HEK293 (cell line): ENCODE measurements around the gene GPS1.

Experiments
- ZBTB21 ChIP-seq: fragments of 450-650 bp; formaldehyde crosslinking; IDR thresholded peaks from 2 replicates; pipeline ENCODE4 v1.5.1; 2017; ENCODE audit warnings: missing biosample characterization, missing genetic modification characterization
- ZNF114 ChIP-seq: fragments of 450-650 bp; formaldehyde crosslinking; IDR thresholded peaks from 2 replicates; pipeline ENCODE4 v1.5.0; 2017; ENCODE audit warnings: missing biosample characterization, missing genetic modification characterization
- ZNF157 ChIP-seq: fragments of 450-650 bp; formaldehyde crosslinking; IDR thresholded peaks from 2 replicates; pipeline ENCODE4 v1.5.1; 2016; ENCODE audit warnings: missing biosample characterization, missing genetic modification characterization
- ZNF23 ChIP-seq: fragments of 450-650 bp; formaldehyde crosslinking; IDR thresholded peaks from 2 replicates; pipeline ENCODE4 v1.5.1; 2016; ENCODE audit warnings: missing biosample characterization, missing genetic modification characterization, borderline replicate concordance
- ZNF24 ChIP-seq: fragments of 450-650 bp; formaldehyde crosslinking; IDR thresholded peaks from 2 replicates; pipeline ENCODE4 v1.5.1; 2016; ENCODE audit warnings: missing biosample characterization, missing genetic modification characterization
- ZNF561 ChIP-seq: fragments of 450-650 bp; IDR thresholded peaks from 2 replicates; pipeline ENCODE4 v1.5.1; 2018; ENCODE audit warnings: missing biosample characterization, missing genetic modification characterization, borderline replicate concordance
- ZNF596 ChIP-seq: fragments of 450-650 bp; IDR thresholded peaks from 2 replicates; pipeline ENCODE4 v1.5.0; 2018; ENCODE audit warnings: missing biosample characterization, mild to moderate bottlenecking, missing genetic modification characterization, moderate library complexity
- TF ChIP-seq, protein P1 (sequence below): fragments of 450-650 bp; formaldehyde crosslinking; IDR thresholded peaks from 2 replicates; pipeline ENCODE4 v1.5.1; 2016; ENCODE audit warnings: missing biosample characterization, missing genetic modification characterization
- TF ChIP-seq, protein P2 (sequence below): fragments of 450-650 bp; IDR thresholded peaks from 2 replicates; pipeline ENCODE4 v1.5.1; 2018; ENCODE audit warnings: missing biosample characterization, mild to moderate bottlenecking, missing genetic modification characterization
- TF ChIP-seq, protein P3 (sequence below): fragments of 450-650 bp; formaldehyde crosslinking; IDR thresholded peaks from 2 replicates; pipeline ENCODE4 v1.5.1; 2017; ENCODE audit warnings: missing biosample characterization, missing genetic modification characterization
- TF ChIP-seq, protein P4 (sequence below): fragments of 450-650 bp; formaldehyde crosslinking; IDR thresholded peaks from 2 replicates; pipeline ENCODE4 v1.5.1; 2016; ENCODE audit warnings: missing biosample characterization, missing genetic modification characterization
- TF ChIP-seq, protein P5 (sequence below): fragments of 450-650 bp; formaldehyde crosslinking; IDR thresholded peaks from 2 replicates; pipeline ENCODE4 v1.5.1; 2016; ENCODE audit warnings: missing biosample characterization, missing genetic modification characterization

DNA sequence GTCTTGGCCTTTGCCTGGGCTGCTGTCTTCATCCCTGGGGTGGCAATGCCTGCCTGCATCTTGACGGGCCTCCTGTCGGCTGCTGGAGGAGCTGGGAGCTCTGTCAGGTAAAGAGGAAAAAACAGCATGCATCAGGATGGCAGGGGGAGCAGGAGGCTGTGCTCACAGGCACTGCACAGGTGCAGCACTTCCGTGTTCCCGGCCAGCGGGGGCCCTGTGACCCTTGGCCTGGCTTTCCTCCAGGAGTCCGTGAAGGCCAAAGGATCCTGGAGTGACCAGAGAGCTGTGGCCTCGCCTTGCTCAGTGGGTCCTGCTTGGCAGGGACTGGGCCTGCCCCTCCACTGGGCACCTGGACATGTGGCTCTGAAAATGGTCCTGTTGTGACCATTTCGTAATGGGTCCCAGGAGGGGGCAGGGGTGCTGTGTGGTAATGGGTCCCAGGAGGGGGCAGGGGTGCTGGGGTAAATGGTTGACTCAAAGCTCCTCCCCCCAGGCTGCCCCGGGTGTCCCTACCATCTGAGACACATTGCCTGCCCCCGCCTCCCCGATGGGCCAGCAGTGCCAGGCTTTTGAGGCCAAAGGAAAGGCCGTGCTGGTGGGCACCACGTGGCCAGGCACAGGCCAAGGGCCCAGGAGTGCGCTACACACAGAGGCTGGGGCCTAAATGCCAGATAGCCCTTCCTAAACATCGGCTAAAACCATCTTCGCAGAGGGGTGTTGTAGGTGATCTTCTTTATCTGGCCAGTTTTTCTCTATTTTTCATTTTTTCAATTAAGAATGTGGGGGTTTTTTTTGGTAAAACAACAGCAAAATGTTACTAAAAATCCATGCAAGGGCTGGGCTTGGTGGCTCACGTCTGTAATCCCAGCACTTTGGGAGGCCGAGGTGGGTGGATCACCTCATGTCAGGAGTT is 50.3 kb downstream of the GPS1 start:
- TF ChIP-seq ZNF114 = no peak
- TF ChIP-seq, protein P1, sequence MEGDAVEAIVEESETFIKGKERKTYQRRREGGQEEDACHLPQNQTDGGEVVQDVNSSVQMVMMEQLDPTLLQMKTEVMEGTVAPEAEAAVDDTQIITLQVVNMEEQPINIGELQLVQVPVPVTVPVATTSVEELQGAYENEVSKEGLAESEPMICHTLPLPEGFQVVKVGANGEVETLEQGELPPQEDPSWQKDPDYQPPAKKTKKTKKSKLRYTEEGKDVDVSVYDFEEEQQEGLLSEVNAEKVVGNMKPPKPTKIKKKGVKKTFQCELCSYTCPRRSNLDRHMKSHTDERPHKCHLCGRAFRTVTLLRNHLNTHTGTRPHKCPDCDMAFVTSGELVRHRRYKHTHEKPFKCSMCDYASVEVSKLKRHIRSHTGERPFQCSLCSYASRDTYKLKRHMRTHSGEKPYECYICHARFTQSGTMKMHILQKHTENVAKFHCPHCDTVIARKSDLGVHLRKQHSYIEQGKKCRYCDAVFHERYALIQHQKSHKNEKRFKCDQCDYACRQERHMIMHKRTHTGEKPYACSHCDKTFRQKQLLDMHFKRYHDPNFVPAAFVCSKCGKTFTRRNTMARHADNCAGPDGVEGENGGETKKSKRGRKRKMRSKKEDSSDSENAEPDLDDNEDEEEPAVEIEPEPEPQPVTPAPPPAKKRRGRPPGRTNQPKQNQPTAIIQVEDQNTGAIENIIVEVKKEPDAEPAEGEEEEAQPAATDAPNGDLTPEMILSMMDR = no peak
- TF ChIP-seq ZNF596 (tag by site-specific recombination) = no peak
- TF ChIP-seq, protein P2, sequence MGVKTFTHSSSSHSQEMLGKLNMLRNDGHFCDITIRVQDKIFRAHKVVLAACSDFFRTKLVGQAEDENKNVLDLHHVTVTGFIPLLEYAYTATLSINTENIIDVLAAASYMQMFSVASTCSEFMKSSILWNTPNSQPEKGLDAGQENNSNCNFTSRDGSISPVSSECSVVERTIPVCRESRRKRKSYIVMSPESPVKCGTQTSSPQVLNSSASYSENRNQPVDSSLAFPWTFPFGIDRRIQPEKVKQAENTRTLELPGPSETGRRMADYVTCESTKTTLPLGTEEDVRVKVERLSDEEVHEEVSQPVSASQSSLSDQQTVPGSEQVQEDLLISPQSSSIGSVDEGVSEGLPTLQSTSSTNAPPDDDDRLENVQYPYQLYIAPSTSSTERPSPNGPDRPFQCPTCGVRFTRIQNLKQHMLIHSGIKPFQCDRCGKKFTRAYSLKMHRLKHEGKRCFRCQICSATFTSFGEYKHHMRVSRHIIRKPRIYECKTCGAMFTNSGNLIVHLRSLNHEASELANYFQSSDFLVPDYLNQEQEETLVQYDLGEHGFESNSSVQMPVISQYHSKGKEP (tag by site-specific recombination) = no peak
- TF ChIP-seq ZNF23 (tag by site-specific recombination) = no peak
- no peak for TF ChIP-seq ZBTB21
- TF ChIP-seq, protein P3, sequence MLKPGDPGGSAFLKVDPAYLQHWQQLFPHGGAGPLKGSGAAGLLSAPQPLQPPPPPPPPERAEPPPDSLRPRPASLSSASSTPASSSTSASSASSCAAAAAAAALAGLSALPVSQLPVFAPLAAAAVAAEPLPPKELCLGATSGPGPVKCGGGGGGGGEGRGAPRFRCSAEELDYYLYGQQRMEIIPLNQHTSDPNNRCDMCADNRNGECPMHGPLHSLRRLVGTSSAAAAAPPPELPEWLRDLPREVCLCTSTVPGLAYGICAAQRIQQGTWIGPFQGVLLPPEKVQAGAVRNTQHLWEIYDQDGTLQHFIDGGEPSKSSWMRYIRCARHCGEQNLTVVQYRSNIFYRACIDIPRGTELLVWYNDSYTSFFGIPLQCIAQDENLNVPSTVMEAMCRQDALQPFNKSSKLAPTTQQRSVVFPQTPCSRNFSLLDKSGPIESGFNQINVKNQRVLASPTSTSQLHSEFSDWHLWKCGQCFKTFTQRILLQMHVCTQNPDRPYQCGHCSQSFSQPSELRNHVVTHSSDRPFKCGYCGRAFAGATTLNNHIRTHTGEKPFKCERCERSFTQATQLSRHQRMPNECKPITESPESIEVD = no peak
- TF ChIP-seq, protein P4, sequence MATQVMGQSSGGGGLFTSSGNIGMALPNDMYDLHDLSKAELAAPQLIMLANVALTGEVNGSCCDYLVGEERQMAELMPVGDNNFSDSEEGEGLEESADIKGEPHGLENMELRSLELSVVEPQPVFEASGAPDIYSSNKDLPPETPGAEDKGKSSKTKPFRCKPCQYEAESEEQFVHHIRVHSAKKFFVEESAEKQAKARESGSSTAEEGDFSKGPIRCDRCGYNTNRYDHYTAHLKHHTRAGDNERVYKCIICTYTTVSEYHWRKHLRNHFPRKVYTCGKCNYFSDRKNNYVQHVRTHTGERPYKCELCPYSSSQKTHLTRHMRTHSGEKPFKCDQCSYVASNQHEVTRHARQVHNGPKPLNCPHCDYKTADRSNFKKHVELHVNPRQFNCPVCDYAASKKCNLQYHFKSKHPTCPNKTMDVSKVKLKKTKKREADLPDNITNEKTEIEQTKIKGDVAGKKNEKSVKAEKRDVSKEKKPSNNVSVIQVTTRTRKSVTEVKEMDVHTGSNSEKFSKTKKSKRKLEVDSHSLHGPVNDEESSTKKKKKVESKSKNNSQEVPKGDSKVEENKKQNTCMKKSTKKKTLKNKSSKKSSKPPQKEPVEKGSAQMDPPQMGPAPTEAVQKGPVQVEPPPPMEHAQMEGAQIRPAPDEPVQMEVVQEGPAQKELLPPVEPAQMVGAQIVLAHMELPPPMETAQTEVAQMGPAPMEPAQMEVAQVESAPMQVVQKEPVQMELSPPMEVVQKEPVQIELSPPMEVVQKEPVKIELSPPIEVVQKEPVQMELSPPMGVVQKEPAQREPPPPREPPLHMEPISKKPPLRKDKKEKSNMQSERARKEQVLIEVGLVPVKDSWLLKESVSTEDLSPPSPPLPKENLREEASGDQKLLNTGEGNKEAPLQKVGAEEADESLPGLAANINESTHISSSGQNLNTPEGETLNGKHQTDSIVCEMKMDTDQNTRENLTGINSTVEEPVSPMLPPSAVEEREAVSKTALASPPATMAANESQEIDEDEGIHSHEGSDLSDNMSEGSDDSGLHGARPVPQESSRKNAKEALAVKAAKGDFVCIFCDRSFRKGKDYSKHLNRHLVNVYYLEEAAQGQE (tag by site-specific recombination) = no peak
- TF ChIP-seq ZNF24 = no peak
- TF ChIP-seq ZNF157 (tag by site-specific recombination) = no peak
- TF ChIP-seq ZNF561 (tag by site-specific recombination) = no peak
- TF ChIP-seq, protein P5, sequence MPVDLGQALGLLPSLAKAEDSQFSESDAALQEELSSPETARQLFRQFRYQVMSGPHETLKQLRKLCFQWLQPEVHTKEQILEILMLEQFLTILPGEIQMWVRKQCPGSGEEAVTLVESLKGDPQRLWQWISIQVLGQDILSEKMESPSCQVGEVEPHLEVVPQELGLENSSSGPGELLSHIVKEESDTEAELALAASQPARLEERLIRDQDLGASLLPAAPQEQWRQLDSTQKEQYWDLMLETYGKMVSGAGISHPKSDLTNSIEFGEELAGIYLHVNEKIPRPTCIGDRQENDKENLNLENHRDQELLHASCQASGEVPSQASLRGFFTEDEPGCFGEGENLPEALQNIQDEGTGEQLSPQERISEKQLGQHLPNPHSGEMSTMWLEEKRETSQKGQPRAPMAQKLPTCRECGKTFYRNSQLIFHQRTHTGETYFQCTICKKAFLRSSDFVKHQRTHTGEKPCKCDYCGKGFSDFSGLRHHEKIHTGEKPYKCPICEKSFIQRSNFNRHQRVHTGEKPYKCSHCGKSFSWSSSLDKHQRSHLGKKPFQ = no peak
